Measurements from ENCODE around the gene MYPN.
A peak's percentile ranks its signal among the peaks of the same experiment; 100 is the strongest.
"Not testable (repeated sequence)": the region's sequence is repeated elsewhere in the genome, so short reads cannot be mapped to it uniquely, and the experiment has no call there.

Gene MYPN

GRCh38 chr10:68109331-68109730 lies at the start of gene MYPN:
Gene MYPN, plus strand, starts transcription at chr10:68109488. Its CDS starts 11,951 bp downstream, at chr10:68121439.
- Histone ChIP-seq H3K4me1 (peaks cover 7% of the 10 kb centered on the region; the same call in 1 of the 2 replicates), H3K27me3 (ENCODE audit: low read depth) (no peaks in the 10 kb centered on the region), H3K36me3 (replicated peaks) (no peaks in the 10 kb centered on the region), H3K4me3 (no peak within 1 kb of the TSS), H3K9me3 (no peaks in the 10 kb centered on the region)
- no peak for DNase-seq (ENCODE audit: low spot score in 2 of 2)
- in situ Hi-C loops (cut with MboI; ENCODE audit: low sequenced_read_pairs), result no loop called here

GRCh38 chr10:68067029-68067428 lies 42.3 kb upstream of the MYPN start:
- Histone ChIP-seq H3K9me3 (no peaks in the 10 kb centered on the region), H3K4me3 (no peak overlapping the region), H3K27me3 (ENCODE audit: low read depth) (no peaks in the 10 kb centered on the region), H3K4me1 (peaks cover 16% of the 10 kb centered on the region), H3K36me3 (replicated peaks) (peaks cover 11% of the 10 kb centered on the region)
- no peak for DNase-seq (ENCODE audit: low spot score in 2 of 2)
- in situ Hi-C loops (cut with MboI; ENCODE audit: low sequenced_read_pairs), result no loop called here

GRCh38 chr10:68067508-68067907 lies 41.8 kb upstream of the MYPN start:
- peaks cover 11% of the 10 kb centered on the region for H3K36me3 ChIP-seq (replicated peaks)
- peaks cover 21% of the 10 kb centered on the region for H3K4me1 ChIP-seq

GRCh38 chr10:68073631-68074030 lies 35.7 kb upstream of the MYPN start:
- in situ Hi-C loops (cut with MboI; ENCODE audit: low sequenced_read_pairs), result no loop called here
- DNase-seq (ENCODE audit: low spot score in 2 of 2), result no peak
- peaks cover 32% of the 10 kb centered on the region for H3K4me1 ChIP-seq

More at GRCh38 chr10:68067508-68067907, 41.8 kb upstream of the MYPN start:
- no peak for DNase-seq (ENCODE audit: low spot score in 2 of 2)
- Histone ChIP-seq H3K4me3 (no peak overlapping the region), H3K9me3 (no peaks in the 10 kb centered on the region), H3K27me3 (ENCODE audit: low read depth) (no peaks in the 10 kb centered on the region)
- in situ Hi-C loops (cut with MboI; ENCODE audit: low sequenced_read_pairs), result no loop called here

GRCh38 chr10:68074031-68074774 lies 35.1 kb upstream of the MYPN start:
- in situ Hi-C loops (cut with MboI; ENCODE audit: low sequenced_read_pairs), result no loop called here
- H3K4me1 ChIP-seq, result peaks cover 32% of the 10 kb centered on the region
- DNase-seq (ENCODE audit: low spot score in 2 of 2), result peak in 1 of 2 experiments; percentile 32

More at GRCh38 chr10:68073631-68074030, 35.7 kb upstream of the MYPN start:
- H3K4me3 ChIP-seq, result peak overlapping the region; percentile 96
- peaks cover 7% of the 10 kb centered on the region for H3K36me3 ChIP-seq (replicated peaks)
- H3K9me3 ChIP-seq, result no peaks in the 10 kb centered on the region
- no peaks in the 10 kb centered on the region for H3K27me3 ChIP-seq (ENCODE audit: low read depth)

GRCh38 chr10:68074775-68075549 lies 34.3 kb upstream of the MYPN start, which contains the start of gene HERC4:
Gene HERC4, minus strand, starts transcription at chr10:68075283. Its CDS starts 2,175 bp downstream, at chr10:68073108.
- peaks cover 28% of the 10 kb centered on the region for H3K4me1 ChIP-seq
- in situ Hi-C loops (cut with MboI; ENCODE audit: low sequenced_read_pairs), result no loop called here
- peak; percentile 94 to 96 for DNase-seq (ENCODE audit: low spot score in 2 of 2)
- H3K4me3 ChIP-seq, result peak within 1 kb of the TSS; percentile 96
- no peaks in the 10 kb centered on the region for H3K27me3 ChIP-seq (ENCODE audit: low read depth)
- peaks cover 7% of the 10 kb centered on the region for H3K36me3 ChIP-seq (replicated peaks)
- H3K9me3 ChIP-seq, result no peaks in the 10 kb centered on the region

More at GRCh38 chr10:68074031-68074774, 35.1 kb upstream of the MYPN start:
- Histone ChIP-seq H3K9me3 (no peaks in the 10 kb centered on the region), H3K27me3 (ENCODE audit: low read depth) (no peaks in the 10 kb centered on the region), H3K36me3 (replicated peaks) (peaks cover 7% of the 10 kb centered on the region), H3K4me3 (peak overlapping the region; percentile 96)

GRCh38 chr10:68075550-68076004 lies 33.7 kb upstream of the MYPN start:
- no peak for DNase-seq (ENCODE audit: low spot score in 2 of 2)
- H3K27me3 ChIP-seq (ENCODE audit: low read depth), result no peaks in the 10 kb centered on the region
- H3K4me1 ChIP-seq, result peaks cover 24% of the 10 kb centered on the region
- in situ Hi-C loops (cut with MboI; ENCODE audit: low sequenced_read_pairs), result no loop called here
- H3K36me3 ChIP-seq (replicated peaks), result peaks cover 7% of the 10 kb centered on the region
- H3K9me3 ChIP-seq, result no peaks in the 10 kb centered on the region
- no peak overlapping the region; the same call in 1 of the 2 replicates for H3K4me3 ChIP-seq

GRCh38 chr10:68076081-68076480 lies 33.2 kb upstream of the MYPN start:
- in situ Hi-C loops (cut with MboI; ENCODE audit: low sequenced_read_pairs); H3K4me3 ChIP-seq; H3K36me3 ChIP-seq (replicated peaks); H3K27me3 ChIP-seq (ENCODE audit: low read depth); DNase-seq (ENCODE audit: low spot score in 2 of 2); H3K9me3 ChIP-seq: not testable (repeated sequence)
- peaks cover 21% of the 10 kb centered on the region for H3K4me1 ChIP-seq

- Histone ChIP-seq H3K4me1 (peaks cover 26% of the 10 kb centered on the region), H3K9me3 (no peaks in the 10 kb centered on the region), H3K27me3 (ENCODE audit: low read depth) (no peaks in the 10 kb centered on the region), H3K36me3 (replicated peaks) (no peaks in the 10 kb centered on the region), H3K4me3 (no peak overlapping the region)
- DNase-seq (ENCODE audit: low spot score in 2 of 2), result no peak
- in situ Hi-C loops (cut with MboI; ENCODE audit: low sequenced_read_pairs), result no loop called here
Observed at GRCh38 chr10:68077026-68077425, 32.3 kb upstream of the MYPN start.

GRCh38 chr10:68079434-68079833 lies 29.9 kb upstream of the MYPN start:
- in situ Hi-C loops (cut with MboI; ENCODE audit: low sequenced_read_pairs), result no loop called here

GRCh38 chr10:68080853-68081431 lies 28.3 kb upstream of the MYPN start:
- Histone ChIP-seq H3K9me3 (no peaks in the 10 kb centered on the region), H3K4me1 (peaks cover 30% of the 10 kb centered on the region), H3K4me3 (no peak overlapping the region), H3K27me3 (ENCODE audit: low read depth) (no peaks in the 10 kb centered on the region), H3K36me3 (replicated peaks) (no peaks in the 10 kb centered on the region)
- in situ Hi-C loops (cut with MboI; ENCODE audit: low sequenced_read_pairs), result no loop called here
- no peak for DNase-seq (ENCODE audit: low spot score in 2 of 2)

More at GRCh38 chr10:68079434-68079833, 29.9 kb upstream of the MYPN start:
- Histone ChIP-seq H3K4me3 (no peak overlapping the region), H3K4me1 (peaks cover 35% of the 10 kb centered on the region), H3K9me3 (no peaks in the 10 kb centered on the region), H3K36me3 (replicated peaks) (no peaks in the 10 kb centered on the region), H3K27me3 (ENCODE audit: low read depth) (no peaks in the 10 kb centered on the region)
- DNase-seq (ENCODE audit: low spot score in 2 of 2), result no peak

- peak; percentile 70 to 92 for DNase-seq (ENCODE audit: low spot score in 2 of 2)
- Histone ChIP-seq H3K4me3 (no peak overlapping the region), H3K27me3 (ENCODE audit: low read depth) (no peaks in the 10 kb centered on the region), H3K9me3 (no peaks in the 10 kb centered on the region), H3K4me1 (peaks cover 30% of the 10 kb centered on the region), H3K36me3 (replicated peaks) (no peaks in the 10 kb centered on the region)
- in situ Hi-C loops (cut with MboI; ENCODE audit: low sequenced_read_pairs), result no loop called here
Observed at GRCh38 chr10:68081916-68082315, 27.4 kb upstream of the MYPN start.

GRCh38 chr10:68082872-68083271 lies 26.4 kb upstream of the MYPN start:
- Histone ChIP-seq H3K4me3 (no peak overlapping the region), H3K4me1 (peaks cover 30% of the 10 kb centered on the region), H3K27me3 (ENCODE audit: low read depth) (no peaks in the 10 kb centered on the region), H3K9me3 (no peaks in the 10 kb centered on the region), H3K36me3 (replicated peaks) (no peaks in the 10 kb centered on the region)
- DNase-seq (ENCODE audit: low spot score in 2 of 2), result peak in 1 of 2 experiments; percentile 48
- in situ Hi-C loops (cut with MboI; ENCODE audit: low sequenced_read_pairs), result no loop called here
